Uterus (tissue), 4 donors: ENCODE results near the gene UROC1. TPM values are rescaled to one million over a fixed set of nuclear protein-coding genes. Genes with fewer than 3 reads are reported as not detected.

Experiments
- DNase-seq, 2 donors: peaks; one replicate each; pipeline ENCODE4 v3.0.0-alpha.2; 2019 to 2020
- H3K27ac ChIP-seq, 2 donors: fragments of 200-600 bp; sonication (generic); 1 replicate in 1 of 2; 2 replicates in 1 of 2; pipeline ENCODE4 v1.5.1; 2016 to 2018
- H3K27me3 ChIP-seq, 2 donors: fragments of 200-600 bp; sonication (generic); one replicate each; pipeline ENCODE4 v1.5.1; 2018 to 2019; ENCODE audit warnings: control low read depth in 1 of 2
- H3K36me3 ChIP-seq, 2 donors: fragments of 200-600 bp; sonication (generic); one replicate each; pipeline ENCODE4 v1.5.1; 2019; ENCODE audit warnings: control low read depth in 1 of 2
- H3K4me1 ChIP-seq, 2 donors: fragments of 200-600 bp; sonication (generic); one replicate each; pipeline ENCODE4 v1.5.1; 2018 to 2019; ENCODE audit warnings: control low read depth in 1 of 2
- H3K4me3 ChIP-seq, 2 donors: fragments of 200-600 bp; sonication (generic); 1 replicate in 1 of 2; 2 replicates in 1 of 2; pipeline ENCODE4 v1.5.1; 2018 to 2019; ENCODE audit warnings: mild to moderate bottlenecking in 1 of 2
- H3K9me3 ChIP-seq, 2 donors: fragments of 200-600 bp; sonication (generic); one replicate each; pipeline ENCODE4 v1.5.1; 2019; ENCODE audit warnings: control low read depth in 1 of 2
- CTCF ChIP-seq, 4 experiments: fragments of 200-600 bp in 2 of 4; fragments of 450-650 bp in 2 of 4; sonication (generic) in 2 of 4; IDR thresholded peaks; one replicate each; pipeline ENCODE4 v1.5.1; 2016 to 2019; ENCODE audit warnings: antibody characterized with exemption in 4 of 4, mild to moderate bottlenecking in 2 of 4, moderate library complexity in 1 of 4
- POLR2A ChIP-seq, 2 donors: fragments of 450-650 bp; IDR thresholded peaks; one replicate each; pipeline ENCODE4 v1.6.1; 2016; ENCODE audit warnings: antibody characterized with exemption in 2 of 2, mild to moderate bottlenecking in 1 of 2, moderate library complexity in 1 of 2
- intact Hi-C: fragments of 100-400 bp; cut with DNase I; formaldehyde crosslinking; loops from one replicate; pipeline ENCODE4 v1.15.1; 2023; ENCODE audit warnings: low total_unique reads
- total RNA-seq, 4 donors: library from RNA; depleted of rRNA in 3 of 4; stranded (reverse); fragments of >200 nt in 3 of 4; gene quantifications; one replicate each; pipeline versions ENCODE4 v1.1.0 to v1.2.4, GENCODE V29; 2014 to 2023
- donor health status: DM: yes; HTN: yes; CAD: no.

UROC1 gene
- total RNA-seq, 4 donors from 2014 or later, result 0.07 TPM; not detected in 3

DNA sequence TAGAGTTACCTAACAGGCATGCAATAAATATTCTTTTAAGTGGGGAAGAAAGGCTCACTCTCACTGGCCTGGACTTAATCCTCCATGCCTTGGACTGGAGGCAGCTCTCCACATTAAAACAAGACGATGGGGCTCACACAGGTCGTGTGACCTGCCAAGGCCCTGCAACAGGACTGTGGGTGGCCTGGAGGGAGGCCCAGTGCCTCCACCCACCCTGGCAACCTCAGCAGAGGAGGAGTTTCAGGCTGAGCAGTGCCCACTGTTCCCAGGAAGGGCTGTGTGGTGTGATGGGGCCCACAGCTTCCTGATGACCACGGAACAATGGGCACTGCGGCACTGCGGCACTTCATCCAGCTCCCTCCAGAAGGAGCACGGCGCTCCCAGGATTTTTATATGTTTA, 5.5 kb downstream of the UROC1 start:
- Histone ChIP-seq H3K4me3 (no peak overlapping the region), H3K27ac (no peak overlapping the region), H3K9me3 (no peaks in the 10 kb centered on the region), H3K27me3 (no peaks in the 10 kb centered on the region), H3K4me1 (no peaks in the 10 kb centered on the region), H3K36me3 (no peaks in the 10 kb centered on the region)
- TF ChIP-seq CTCF (IDR thresholded peaks at IDR 0.05) (no peak), POLR2A (IDR thresholded peaks at IDR 0.05) (no peak)
- no peak for DNase-seq
- intact Hi-C loops, result no loop called here

DNA sequence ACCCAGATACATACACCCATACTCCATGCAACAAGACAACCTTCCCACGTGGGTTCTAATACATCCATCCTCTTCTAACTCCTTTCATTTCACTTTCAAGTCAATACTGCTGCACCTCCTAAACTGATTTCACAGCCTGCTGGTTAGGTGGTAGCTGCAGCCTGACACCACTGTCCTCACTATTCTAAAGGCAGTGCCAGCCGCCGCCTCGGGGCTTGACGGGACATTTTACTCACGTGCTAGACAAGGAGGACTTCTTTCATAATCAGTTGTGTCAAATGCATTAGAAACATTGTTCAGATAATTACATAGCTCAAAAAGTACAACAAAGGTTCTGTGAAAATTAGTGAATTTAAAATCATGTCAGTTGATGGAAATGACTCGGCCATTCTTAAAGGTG, 6.3 kb downstream of the UROC1 start:
- no peak for DNase-seq

DNA sequence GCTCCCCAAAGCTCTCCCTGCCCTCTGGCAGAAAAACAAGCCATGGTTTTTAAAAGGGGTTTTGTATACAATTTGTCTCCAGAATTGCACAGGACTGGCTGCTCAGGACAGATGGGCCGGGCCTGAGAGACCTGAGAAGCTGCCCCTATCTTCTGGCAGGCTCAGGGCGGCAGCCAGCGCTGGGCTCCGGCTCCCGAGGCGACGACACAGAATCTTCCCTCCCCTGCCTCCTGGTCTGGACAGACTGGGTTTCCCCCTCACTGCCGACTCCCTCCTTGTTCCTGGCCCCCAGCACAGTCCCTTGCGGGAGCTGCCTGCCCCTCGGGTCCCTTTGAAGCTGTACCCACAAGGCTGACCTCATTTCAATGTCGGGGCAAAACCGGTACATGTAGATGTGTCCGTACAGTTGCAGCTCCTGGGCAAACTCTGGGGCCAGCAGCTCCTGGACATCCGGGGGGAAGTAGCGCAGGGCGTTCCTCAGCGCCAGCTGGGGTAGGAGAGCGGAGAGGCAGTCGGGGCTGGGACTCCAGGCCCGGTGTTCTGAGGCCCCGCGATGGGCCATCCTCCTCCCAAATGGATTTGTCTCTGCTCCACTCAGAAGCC, 7.2 kb downstream of the UROC1 start:
- Histone ChIP-seq H3K27me3 (no peaks in the 10 kb centered on the region), H3K27ac (no peak overlapping the region), H3K4me1 (no peaks in the 10 kb centered on the region), H3K9me3 (no peaks in the 10 kb centered on the region), H3K4me3 (no peak overlapping the region), H3K36me3 (no peaks in the 10 kb centered on the region)
- DNase-seq, result no peak
- intact Hi-C loops, result no loop called here
- no peak for TF ChIP-seq CTCF (IDR thresholded peaks at IDR 0.05)
- no peak for TF ChIP-seq POLR2A (IDR thresholded peaks at IDR 0.05)

More for the DNA sequence above, 6.3 kb downstream of the UROC1 start:
- Histone ChIP-seq H3K27me3 (no peaks in the 10 kb centered on the region), H3K27ac (no peak overlapping the region), H3K9me3 (no peaks in the 10 kb centered on the region), H3K4me1 (no peaks in the 10 kb centered on the region), H3K4me3 (no peak overlapping the region), H3K36me3 (no peaks in the 10 kb centered on the region)
- intact Hi-C loops, result no loop called here
- TF ChIP-seq CTCF (IDR thresholded peaks at IDR 0.05) (no peak), POLR2A (IDR thresholded peaks at IDR 0.05) (no peak)

- H3K36me3 ChIP-seq, result no peaks in the 10 kb centered on the region
- no peak for DNase-seq
- H3K27ac ChIP-seq, result no peak overlapping the region
- no peaks in the 10 kb centered on the region for H3K9me3 ChIP-seq
- H3K4me1 ChIP-seq, result no peaks in the 10 kb centered on the region
- no peaks in the 10 kb centered on the region for H3K27me3 ChIP-seq
- intact Hi-C loops, result no loop called here
- TF ChIP-seq POLR2A (IDR thresholded peaks at IDR 0.05), result no peak
- TF ChIP-seq CTCF (IDR thresholded peaks at IDR 0.05), result no peak
- H3K4me3 ChIP-seq, result no peak overlapping the region
Observed at GRCh38 chr3:126509597-126510307, 7.8 kb downstream of the UROC1 start.

GRCh38 chr3:126508564-126508964, 9.0 kb downstream of the UROC1 start:
- Histone ChIP-seq H3K27me3 (no peaks in the 10 kb centered on the region), H3K36me3 (no peaks in the 10 kb centered on the region), H3K4me3 (no peak overlapping the region), H3K27ac (no peak overlapping the region), H3K4me1 (no peaks in the 10 kb centered on the region), H3K9me3 (no peaks in the 10 kb centered on the region)
- TF ChIP-seq CTCF (IDR thresholded peaks at IDR 0.05) (no peak), POLR2A (IDR thresholded peaks at IDR 0.05) (no peak)
- DNase-seq, result no peak
- intact Hi-C loops, result no loop called here
